Naive B cell (primary cell): Measurements from ENCODE around the gene BCL6B. TPM values are rescaled to one million over a fixed set of nuclear protein-coding genes. Genes with fewer than 3 reads are reported as not detected.

ENCODE experiments used
- ATAC-seq, 2 donors: fragments of 150-1000 bp; cut with Tn5 transposase; 2 replicates each; pipeline ENCODE4 v1.10.0; 2021; ENCODE audit warnings: low read depth in 2 of 2, mild to moderate bottlenecking in 2 of 2, moderate library complexity in 2 of 2
- DNase-seq: peaks from one replicate; pipeline ENCODE4 v3.0.0; 2022
- H3K27ac Mint-ChIP-seq, 6 donors: one replicate each; pipeline ENCODE4 v1.8.0; 2020 to 2022; ENCODE audit warnings: mild to moderate bottlenecking in 6 of 6, mixed read lengths in 6 of 6, moderate library complexity in 5 of 6, inconsistent platforms in 2 of 6
- H3K27me3 Mint-ChIP-seq, 3 donors: one replicate each; pipeline ENCODE4 v1.8.0; 2021 to 2022; ENCODE audit warnings: mixed read lengths in 3 of 3, mild to moderate bottlenecking in 1 of 3
- H3K36me3 Mint-ChIP-seq, 2 donors: one replicate each; pipeline ENCODE4 v1.8.0; 2020 to 2022; ENCODE audit warnings: mixed read lengths in 2 of 2, inconsistent platforms in 1 of 2, mild to moderate bottlenecking in 1 of 2
- H3K4me1 Mint-ChIP-seq, 3 donors: one replicate each; pipeline ENCODE4 v1.8.0; 2020 to 2022; ENCODE audit warnings: mixed read lengths in 3 of 3, inconsistent platforms in 1 of 3, mild to moderate bottlenecking in 1 of 3, moderate library complexity in 1 of 3
- H3K4me3 Mint-ChIP-seq, 8 donors: one replicate each; pipeline ENCODE4 v1.8.0; 2020 to 2022; ENCODE audit warnings: mild to moderate bottlenecking in 8 of 8, mixed read lengths in 8 of 8, moderate library complexity in 8 of 8, inconsistent platforms in 2 of 8
- H3K9me3 Mint-ChIP-seq, 7 donors: one replicate each; pipeline ENCODE4 v1.8.0; 2020 to 2022; ENCODE audit warnings: mixed read lengths in 7 of 7, mild to moderate bottlenecking in 5 of 7, inconsistent platforms in 2 of 7, moderate library complexity in 1 of 7
- polyA plus RNA-seq, 6 donors: library from polyadenylated mRNA; unstranded; fragments of 300-500 nt; fragmentation: Illumina TruSeq; gene quantifications; one replicate each; pipeline ENCODE4 v1.2.3, GENCODE V29; 2021; ENCODE audit warnings: low read depth in 6 of 6

Gene BCL6B
- polyA plus RNA-seq, 6 donors from 2014 or later, result 0.21 to 0.36 (median 0.29) TPM; not detected in 3

DNA sequence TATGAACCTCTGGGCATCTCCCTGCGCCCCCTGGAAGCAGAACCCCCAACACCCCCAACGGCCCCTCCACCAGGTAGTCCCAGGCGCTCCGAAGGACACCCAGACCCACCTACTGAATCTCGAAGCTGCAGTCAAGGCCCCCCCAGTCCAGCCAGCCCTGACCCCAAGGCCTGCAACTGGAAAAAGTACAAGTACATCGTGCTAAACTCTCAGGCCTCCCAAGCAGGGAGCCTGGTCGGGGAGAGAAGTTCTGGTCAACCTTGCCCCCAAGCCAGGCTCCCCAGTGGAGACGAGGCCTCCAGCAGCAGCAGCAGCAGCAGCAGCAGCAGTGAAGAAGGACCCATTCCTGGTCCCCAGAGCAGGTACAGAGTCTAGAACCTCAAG, 1.5 kb downstream of the BCL6B start:
- H3K4me3 Mint-ChIP-seq, result peak overlapping the region in 2 of 8 donors; percentile 8 to 41
- DNase-seq (no peak), ATAC-seq (no peak)
- H3K27ac Mint-ChIP-seq, result peak overlapping the region in 5 of 6 donors; percentile 54 to 97 (median 90)
- H3K9me3 Mint-ChIP-seq, result peaks cover 0 to 2% (median 0%) of the 10 kb centered on the region in 7 donors
- no peaks in the 10 kb centered on the region for H3K36me3 Mint-ChIP-seq
- H3K27me3 Mint-ChIP-seq, result no peaks in the 10 kb centered on the region
- H3K4me1 Mint-ChIP-seq, result peaks cover 30 to 55% (median 43%) of the 10 kb centered on the region in 3 donors

- Mint-ChIP-seq H3K4me1 (peaks cover 39 to 62% (median 50%) of the 10 kb centered on the region in 3 donors), H3K36me3 (no peaks in the 10 kb centered on the region), H3K27ac (peak overlapping the region in 3 of 6 donors; percentile 49 to 80 (median 56)), H3K27me3 (no peaks in the 10 kb centered on the region), H3K4me3 (no peak overlapping the region), H3K9me3 (peaks cover 0 to 2% (median 0%) of the 10 kb centered on the region in 7 donors)
- DNase-seq (no peak), ATAC-seq (no peak)
These were observed 2.4 kb downstream of the BCL6B start for GRCh38 chr17:7025245-7025644.

DNA sequence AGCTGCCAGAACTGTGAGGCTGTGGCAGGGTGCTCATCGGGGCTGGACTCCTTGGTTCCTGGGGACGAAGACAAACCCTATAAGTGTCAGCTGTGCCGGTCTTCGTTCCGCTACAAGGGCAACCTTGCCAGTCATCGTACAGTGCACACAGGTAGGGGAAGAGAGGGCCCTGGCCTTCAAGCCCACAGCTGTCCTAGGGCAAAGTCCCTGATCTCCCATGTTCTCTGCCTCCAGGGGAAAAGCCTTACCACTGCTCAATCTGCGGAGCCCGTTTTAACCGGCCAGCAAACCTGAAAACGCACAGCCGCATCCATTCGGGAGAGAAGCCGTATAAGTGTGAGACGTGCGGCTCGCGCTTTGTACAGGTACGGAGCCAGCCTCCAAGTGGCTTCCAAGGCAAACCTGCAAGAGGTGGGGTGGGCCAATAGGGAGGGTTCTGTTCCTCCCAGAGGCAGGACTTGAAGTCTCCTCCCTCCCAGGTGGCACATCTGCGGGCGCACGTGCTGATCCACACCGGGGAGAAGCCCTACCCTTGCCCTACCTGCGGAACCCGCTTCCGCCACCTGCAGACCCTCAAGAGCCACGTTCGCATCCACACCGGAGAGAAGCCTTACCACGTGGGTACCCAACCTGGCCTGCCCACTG, 3.7 kb downstream of the BCL6B start:
- DNase-seq (no peak), ATAC-seq (no peak)
- peaks cover 0 to 2% (median 0%) of the 10 kb centered on the region in 7 donors for H3K9me3 Mint-ChIP-seq
- H3K27me3 Mint-ChIP-seq, result no peaks in the 10 kb centered on the region
- H3K27ac Mint-ChIP-seq, result peak overlapping the region in 1 of 6 donors; percentile 53
- H3K4me1 Mint-ChIP-seq, result peaks cover 36 to 54% (median 48%) of the 10 kb centered on the region in 3 donors
- no peaks in the 10 kb centered on the region for H3K36me3 Mint-ChIP-seq
- no peak overlapping the region for H3K4me3 Mint-ChIP-seq

DNA sequence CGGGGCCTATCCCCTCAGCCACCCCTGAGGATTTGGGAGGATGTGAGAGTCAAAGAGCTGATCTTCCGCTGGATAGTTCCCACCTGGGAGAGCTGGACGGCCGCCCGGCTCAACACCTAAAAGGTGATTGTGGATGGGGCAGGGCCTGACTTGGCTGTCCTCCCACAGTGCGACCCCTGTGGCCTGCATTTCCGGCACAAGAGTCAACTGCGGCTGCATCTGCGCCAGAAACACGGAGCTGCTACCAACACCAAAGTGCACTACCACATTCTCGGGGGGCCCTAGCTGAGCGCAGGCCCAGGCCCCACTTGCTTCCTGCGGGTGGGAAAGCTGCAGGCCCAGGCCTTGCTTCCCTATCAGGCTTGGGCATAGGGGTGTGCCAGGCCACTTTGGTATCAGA, 4.5 kb downstream of the BCL6B start:
- Mint-ChIP-seq H3K27ac (peak overlapping the region in 1 of 6 donors; percentile 77), H3K9me3 (peaks cover 0 to 2% (median 0%) of the 10 kb centered on the region in 7 donors), H3K27me3 (no peaks in the 10 kb centered on the region), H3K36me3 (no peaks in the 10 kb centered on the region), H3K4me3 (no peak overlapping the region), H3K4me1 (peaks cover 35 to 47% (median 45%) of the 10 kb centered on the region in 3 donors)
- no peak for ATAC-seq
- DNase-seq, result no peak

DNA sequence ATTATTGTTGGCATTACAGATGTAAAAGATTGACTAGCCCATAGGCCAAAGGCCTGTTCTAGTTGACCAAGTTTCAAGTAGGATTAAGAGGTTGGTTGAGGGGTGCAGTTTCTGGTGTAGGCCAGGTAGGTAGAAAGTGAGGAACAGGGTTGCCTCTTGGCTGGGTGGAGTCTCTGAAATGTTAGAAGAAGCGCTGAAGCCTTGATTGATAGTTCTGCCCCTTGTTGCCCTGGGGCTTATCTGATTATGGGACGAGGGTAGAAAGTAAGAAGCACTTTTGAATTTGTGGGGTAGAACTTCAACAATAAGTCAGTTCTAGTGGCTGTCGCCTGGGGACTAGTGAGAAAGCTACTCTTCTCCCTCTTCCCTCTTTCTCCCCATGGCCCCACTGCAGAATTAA, 6.2 kb downstream of the BCL6B start:
- ATAC-seq (no peak), DNase-seq (no peak)
- peak overlapping the region in 5 of 6 donors; percentile 30 to 90 (median 75) for H3K27ac Mint-ChIP-seq
- no peaks in the 10 kb centered on the region for H3K9me3 Mint-ChIP-seq
- H3K4me1 Mint-ChIP-seq, result peaks cover 29 to 39% (median 36%) of the 10 kb centered on the region in 3 donors
- H3K4me3 Mint-ChIP-seq, result peak overlapping the region in 6 of 8 donors; percentile 26 to 84 (median 70)
- H3K27me3 Mint-ChIP-seq, result no peaks in the 10 kb centered on the region
- no peaks in the 10 kb centered on the region for H3K36me3 Mint-ChIP-seq

- DNase-seq, result peak; percentile 28
- no peaks in the 10 kb centered on the region for H3K9me3 Mint-ChIP-seq
- peak overlapping the region; percentile 46 to 87 (median 74) for H3K4me3 Mint-ChIP-seq
- peak overlapping the region in 5 of 6 donors; percentile 62 to 90 (median 84) for H3K27ac Mint-ChIP-seq
- peak; percentile 77 to 82 for ATAC-seq
- H3K36me3 Mint-ChIP-seq, result no peaks in the 10 kb centered on the region
- H3K4me1 Mint-ChIP-seq, result peaks cover 31 to 34% (median 32%) of the 10 kb centered on the region in 3 donors
- no peaks in the 10 kb centered on the region for H3K27me3 Mint-ChIP-seq
These were observed 6.8 kb downstream of the BCL6B start for GRCh38 chr17:7029659-7030058.

GRCh38 chr17:7034955-7035590, 12.2 kb downstream of the BCL6B start:
- ATAC-seq, result peak; percentile 18 to 20
- no peaks in the 10 kb centered on the region for H3K36me3 Mint-ChIP-seq
- peak overlapping the region; percentile 97 to 100 (median 98) for H3K27ac Mint-ChIP-seq
- no peaks in the 10 kb centered on the region for H3K9me3 Mint-ChIP-seq
- H3K27me3 Mint-ChIP-seq, result no peaks in the 10 kb centered on the region
- H3K4me1 Mint-ChIP-seq, result peaks cover 42 to 59% (median 52%) of the 10 kb centered on the region in 3 donors
- H3K4me3 Mint-ChIP-seq, result peak overlapping the region; percentile 89 to 99 (median 96)
- DNase-seq, result no peak

DNA sequence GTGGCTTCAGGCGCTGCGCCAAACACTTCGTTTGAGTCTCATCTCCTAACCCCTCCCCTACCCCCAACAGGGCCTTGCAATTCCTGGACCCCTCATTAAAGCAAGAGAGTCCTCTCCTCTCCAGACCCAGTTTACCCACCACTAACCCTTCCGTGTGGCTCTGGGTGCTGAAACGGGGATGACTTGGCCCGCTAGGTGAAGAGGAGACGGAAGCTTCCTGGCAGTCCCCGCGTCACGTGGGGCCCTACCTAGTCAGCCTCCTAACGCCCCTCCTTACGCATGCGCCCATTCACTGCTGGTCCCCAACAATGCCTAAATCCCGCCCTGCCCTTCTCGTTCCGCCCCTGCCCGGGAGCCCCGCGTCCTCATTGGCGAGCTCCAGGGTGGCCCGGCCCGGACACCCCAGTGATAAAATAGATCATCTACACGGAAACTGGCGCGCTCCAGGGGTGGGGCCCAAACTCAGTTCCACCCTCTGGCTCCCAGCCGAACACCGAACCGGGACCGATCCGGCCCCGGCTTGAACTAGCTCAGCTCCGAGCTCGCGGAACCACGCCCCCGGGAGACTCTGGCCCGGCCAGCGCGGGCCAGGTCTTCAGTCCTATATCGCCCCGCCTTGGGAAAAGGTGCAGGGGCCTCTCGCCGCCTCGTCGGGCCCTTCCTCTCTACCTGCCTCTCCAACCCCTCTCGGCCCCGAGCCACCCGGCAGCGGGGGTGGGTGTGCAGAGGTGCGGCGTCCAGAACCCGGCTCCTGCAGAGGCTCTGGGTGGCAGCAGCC, 12.9 kb downstream of the BCL6B start, which contains the start of gene SLC16A13:
TSS of gene SLC16A13 (plus strand) at position 425 of the 778 bp plus-strand sequence. CDS start 368 bp downstream, outside the sequence.
- H3K27me3 Mint-ChIP-seq, result no peaks in the 10 kb centered on the region
- H3K4me3 Mint-ChIP-seq, result peak within 1 kb of the TSS; percentile 89 to 99 (median 96)
- H3K27ac Mint-ChIP-seq, result peak within 1 kb of the TSS; percentile 97 to 100 (median 98)
- peaks cover 37 to 52% (median 44%) of the 10 kb centered on the region in 3 donors for H3K4me1 Mint-ChIP-seq
- H3K9me3 Mint-ChIP-seq, result no peaks in the 10 kb centered on the region
- peak; percentile 88 to 92 for ATAC-seq
- DNase-seq, result peak; percentile 97
- no peaks in the 10 kb centered on the region for H3K36me3 Mint-ChIP-seq

- Mint-ChIP-seq H3K4me3 (peak overlapping the region in 6 of 8 donors; percentile 2 to 91 (median 60)), H3K36me3 (no peaks in the 10 kb centered on the region), H3K9me3 (no peaks in the 10 kb centered on the region), H3K27ac (peak overlapping the region in 4 of 6 donors; percentile 16 to 84 (median 59)), H3K27me3 (no peaks in the 10 kb centered on the region), H3K4me1 (peaks cover 48 to 54% (median 53%) of the 10 kb centered on the region in 3 donors)
- ATAC-seq (no peak), DNase-seq (no peak)
These were observed 15.4 kb downstream of the BCL6B start for GRCh38 chr17:7038025-7038862.

- DNase-seq (no peak), ATAC-seq (no peak)
- no peaks in the 10 kb centered on the region for H3K9me3 Mint-ChIP-seq
- H3K27me3 Mint-ChIP-seq, result no peaks in the 10 kb centered on the region
- peak overlapping the region in 3 of 8 donors; percentile 22 to 74 (median 29) for H3K4me3 Mint-ChIP-seq
- peak overlapping the region in 3 of 6 donors; percentile 58 to 77 (median 64) for H3K27ac Mint-ChIP-seq
- peaks cover 47 to 58% (median 55%) of the 10 kb centered on the region in 3 donors for H3K4me1 Mint-ChIP-seq
- H3K36me3 Mint-ChIP-seq, result no peaks in the 10 kb centered on the region
These were observed 17.0 kb downstream of the BCL6B start for GRCh38 chr17:7039832-7040231.

DNA sequence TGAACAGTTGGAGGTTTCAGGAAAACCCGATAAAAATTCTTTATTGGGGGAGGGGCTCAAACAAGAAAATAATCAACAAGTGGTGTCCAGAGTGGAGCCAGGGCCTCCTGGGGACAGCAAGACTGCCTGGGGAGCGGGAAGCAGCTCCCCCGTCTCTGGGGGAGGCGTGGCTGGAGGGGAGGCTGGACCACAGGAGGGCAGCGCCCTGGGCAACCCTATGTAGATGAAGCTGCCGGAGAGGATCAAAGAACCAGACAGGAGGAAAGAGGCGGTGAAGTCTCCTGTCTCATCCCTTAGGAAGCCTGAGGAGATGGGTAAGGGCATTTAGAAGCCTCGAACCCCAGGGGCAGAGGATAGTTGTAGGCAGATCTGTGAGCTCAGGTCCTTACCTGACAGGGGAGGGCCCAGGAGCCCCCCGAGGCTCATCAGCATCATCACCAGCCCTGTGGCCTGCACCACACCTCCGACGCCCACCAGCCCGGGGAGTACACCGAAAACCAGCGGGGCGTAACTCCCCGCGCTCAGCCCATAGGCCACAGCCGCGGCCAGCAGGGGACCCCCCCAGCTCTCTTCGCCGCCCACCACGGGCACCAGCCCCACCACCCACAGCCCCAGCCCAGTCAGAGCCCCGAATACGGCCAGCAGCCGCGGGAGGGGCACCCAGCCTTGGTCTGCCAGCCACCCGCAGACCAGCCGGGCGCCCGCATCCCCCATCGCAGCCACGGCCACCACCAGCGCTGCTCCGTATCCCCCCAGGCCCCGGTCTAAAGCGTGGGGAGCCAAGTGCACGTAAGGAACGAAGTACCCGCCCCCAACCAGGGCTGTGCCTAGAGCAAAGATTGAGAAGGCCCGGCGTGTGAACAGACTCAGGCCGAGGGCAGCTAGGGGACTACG, 19.0 kb downstream of the BCL6B start:
- peaks cover 47 to 56% (median 54%) of the 10 kb centered on the region in 3 donors for H3K4me1 Mint-ChIP-seq
- peak overlapping the region; percentile 44 to 88 (median 87) for H3K27ac Mint-ChIP-seq
- no peaks in the 10 kb centered on the region for H3K9me3 Mint-ChIP-seq
- peak overlapping the region; percentile 74 to 91 (median 86) for H3K4me3 Mint-ChIP-seq
- H3K36me3 Mint-ChIP-seq, result no peaks in the 10 kb centered on the region
- no peaks in the 10 kb centered on the region for H3K27me3 Mint-ChIP-seq
- ATAC-seq (peak; percentile 20 to 23), DNase-seq (peak; percentile 56)
